Choroid plexus epithelial cell (primary cell): ENCODE data around the gene ATP6V0A4.

ENCODE experiments used
- DNase-seq: peaks from one replicate; pipeline ENCODE4 v3.0.0-alpha.2; 2010; ENCODE audit warnings: low read depth
- H3K4me3 ChIP-seq: 2 replicates; pipeline ENCODE4 v1.5.1; 2011; ENCODE audit warnings: low read depth, mild to moderate bottlenecking, control low read depth, low read length, moderate library complexity
- CTCF ChIP-seq: conservative IDR thresholded peaks from 2 replicates; pipeline ENCODE4 v1.5.1; 2011; ENCODE audit warnings: low read depth, mild to moderate bottlenecking, control low read depth, inconsistent platforms, low read length, moderate library complexity

The ATP6V0A4 gene

DNA sequence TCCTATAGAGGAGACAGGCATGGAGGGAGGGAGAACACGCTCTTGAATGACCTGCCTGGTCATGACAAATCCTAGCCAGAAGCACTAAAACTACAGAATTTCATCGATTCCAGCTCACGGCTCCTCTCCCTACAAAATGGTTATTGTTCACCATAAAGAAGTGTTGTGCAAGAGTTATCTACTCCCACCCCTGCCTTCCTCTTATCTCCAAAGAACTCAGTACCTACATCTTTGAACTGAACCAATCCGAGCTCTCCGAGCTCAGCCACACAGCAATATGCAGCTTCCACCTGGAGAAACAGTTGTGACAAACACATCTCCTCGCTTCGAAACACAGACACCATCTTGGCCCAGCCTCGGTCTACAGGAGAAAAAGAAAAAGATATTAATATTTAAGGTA is 27.1 kb downstream of the ATP6V0A4 start:
- no peak overlapping the region for H3K4me3 ChIP-seq
- TF ChIP-seq CTCF: no peak
- no peak for DNase-seq

- no peak for DNase-seq
- H3K4me3 ChIP-seq: no peak overlapping the region
- TF ChIP-seq CTCF: no peak
Measured at GRCh38 chr7:138768241-138768640, 29.8 kb downstream of the ATP6V0A4 start.

DNA sequence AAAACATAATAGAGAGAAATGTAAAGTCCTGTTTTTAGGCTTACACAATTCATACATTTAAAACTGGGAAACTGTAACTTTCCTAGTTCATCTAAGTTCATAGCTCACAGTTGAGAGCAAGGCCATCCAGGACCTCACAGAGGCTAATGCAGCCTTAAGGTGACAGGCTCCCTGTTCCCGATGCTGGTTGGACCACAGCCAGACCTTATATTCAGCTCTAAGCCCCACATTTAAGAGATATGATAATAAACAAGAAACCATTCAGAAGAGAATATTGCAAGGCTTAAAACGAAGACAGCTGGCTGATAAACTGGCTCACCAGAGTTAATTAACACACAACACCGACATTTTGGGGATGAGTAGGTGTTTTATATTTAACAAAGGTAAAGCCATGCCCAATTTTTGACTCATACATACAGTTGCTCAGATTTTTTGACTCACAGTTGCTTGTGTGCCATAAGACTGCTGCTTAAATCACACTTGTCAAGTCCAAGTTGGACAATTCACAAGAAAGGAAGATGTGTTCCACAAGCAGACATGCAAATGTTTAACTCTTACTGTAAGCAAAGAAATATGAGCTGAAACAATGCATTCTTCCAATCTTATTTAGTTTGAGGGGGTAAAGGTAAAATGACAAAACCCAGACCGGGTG is 41.3 kb downstream of the ATP6V0A4 start:
- DNase-seq: no peak
- TF ChIP-seq CTCF: no peak
- H3K4me3 ChIP-seq: no peak overlapping the region

DNA sequence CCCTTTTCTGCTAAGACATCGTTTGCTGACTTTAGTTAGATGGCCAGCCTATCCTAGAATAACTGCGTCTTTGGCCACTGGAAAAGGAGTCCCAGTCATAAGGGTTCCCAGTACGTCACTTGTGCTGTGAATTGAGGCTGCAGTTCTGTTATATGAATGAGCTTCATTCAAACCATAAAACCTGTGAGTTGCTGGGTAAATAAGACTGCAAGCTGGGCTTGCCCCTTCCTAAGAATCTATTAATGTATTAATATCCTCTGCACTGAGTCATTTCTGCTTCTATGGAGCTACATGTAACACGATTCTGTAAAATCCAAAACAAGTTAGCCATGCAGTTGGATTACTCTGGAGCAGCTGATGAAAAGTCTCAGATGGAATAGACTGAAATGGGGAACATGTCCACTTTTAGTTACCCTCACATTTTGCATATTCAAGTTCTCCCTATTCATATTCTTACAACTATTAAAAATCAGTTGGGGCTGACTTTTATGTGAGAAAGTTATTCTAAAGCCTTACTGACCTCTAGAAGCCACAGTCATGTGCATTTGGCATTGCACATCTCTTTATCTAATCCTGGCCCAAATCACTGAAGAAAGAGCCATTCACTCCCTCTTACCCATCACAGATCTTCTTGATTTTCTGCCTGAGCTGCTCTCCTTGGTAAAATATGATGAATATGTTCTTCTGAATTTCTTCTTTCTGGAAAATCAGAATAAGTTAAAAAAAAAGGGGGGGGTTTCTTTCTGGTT is 42.0 kb downstream of the ATP6V0A4 start:
- no peak for TF ChIP-seq CTCF
- H3K4me3 ChIP-seq: no peak overlapping the region
- DNase-seq: peak; percentile 9

GRCh38 chr7:138755331-138755747 is 42.7 kb downstream of the ATP6V0A4 start:
- TF ChIP-seq CTCF: no peak
- no peak overlapping the region for H3K4me3 ChIP-seq
- DNase-seq: peak; percentile 23

DNA sequence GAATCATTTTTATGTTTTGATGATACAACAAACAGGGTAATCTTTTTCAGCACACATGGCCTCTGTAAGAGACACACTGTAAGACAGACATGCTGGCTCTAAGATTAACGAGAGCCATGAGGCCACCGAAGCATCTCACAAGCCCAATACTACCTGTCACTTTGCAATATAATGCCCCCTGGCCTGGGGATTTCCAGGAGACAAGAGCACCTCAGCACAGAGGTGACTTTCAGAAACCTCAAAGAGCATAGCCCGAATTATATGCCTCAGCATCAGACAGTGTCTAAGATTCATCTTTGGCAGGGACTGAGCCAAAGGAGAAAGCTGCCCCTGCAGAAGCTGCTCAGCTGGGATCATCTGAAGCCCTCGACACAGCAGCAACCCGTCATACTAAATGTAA is 44.4 kb downstream of the ATP6V0A4 start:
- TF ChIP-seq CTCF: no peak
- DNase-seq: no peak
- H3K4me3 ChIP-seq: no peak overlapping the region

- TF ChIP-seq CTCF: no peak
- H3K4me3 ChIP-seq: no peak overlapping the region
- no peak for DNase-seq
Measured at GRCh38 chr7:138753150-138753518, 44.9 kb downstream of the ATP6V0A4 start.
